ENCODE measurements around the gene ARL8A. TPM values are rescaled to one million over a fixed set of nuclear protein-coding genes. Genes with fewer than 3 reads are reported as not detected.
"Not testable (repeated sequence)": the region's sequence is repeated elsewhere in the genome, so short reads cannot be mapped to it uniquely, and the experiment has no call there.

Gene ARL8A
- total and polyA plus RNA-seq, 5 donors, result 32.0 to 75.3 (median 64.5) TPM

GRCh38 chr1:202146279-202146678 is 1.7 kb upstream of the ARL8A start:
- ATAC-seq (no peak), DNase-seq (no peak)
- Histone ChIP-seq H3K9me3 (ENCODE audit: control insufficient read depth, low read length) (no peaks in the 10 kb centered on the region), H3K4me1 (ENCODE audit: control insufficient read depth, insufficient read depth, low read length) (peaks cover 4% of the 10 kb centered on the region), H3K27ac (ENCODE audit: low read length) (no peak overlapping the region), H3K4me3 (ENCODE audit: low read length) (no peak overlapping the region), H3K27me3 (ENCODE audit: control insufficient read depth, insufficient read depth) (no peaks in the 10 kb centered on the region)
- intact Hi-C loops (cut with DNase I), result no loop called here
- WGBS, result 94% methylated on average over 5 of the region's 5 CpGs

- intact Hi-C loops (cut with DNase I); H3K27me3 ChIP-seq (ENCODE audit: control insufficient read depth, insufficient read depth); H3K27ac ChIP-seq (ENCODE audit: low read length); ATAC-seq; DNase-seq; H3K4me1 ChIP-seq (ENCODE audit: control insufficient read depth, insufficient read depth, low read length); H3K4me3 ChIP-seq (ENCODE audit: low read length); H3K9me3 ChIP-seq (ENCODE audit: control insufficient read depth, low read length): not testable (repeated sequence)
- WGBS, result 95% methylated on average over 8 of the region's 8 CpGs
Observed at GRCh38 chr1:202145744-202146140, 1.2 kb upstream of the ARL8A start.

- WGBS, result 7% methylated on average over 13 of the region's 13 CpGs
- Histone ChIP-seq H3K4me1 (ENCODE audit: control insufficient read depth, insufficient read depth, low read length) (peaks cover 4% of the 10 kb centered on the region), H3K27ac (ENCODE audit: low read length) (peak overlapping the region; percentile 81), H3K9me3 (ENCODE audit: control insufficient read depth, low read length) (no peaks in the 10 kb centered on the region), H3K27me3 (ENCODE audit: control insufficient read depth, insufficient read depth) (no peaks in the 10 kb centered on the region), H3K4me3 (ENCODE audit: low read length) (peak overlapping the region; percentile 90)
- peak; percentile 2 to 4 for ATAC-seq
- intact Hi-C loops (cut with DNase I), result no loop called here
- DNase-seq, result no peak
Observed at GRCh38 chr1:202145068-202145743, 669 bp upstream of the ARL8A start.

- Histone ChIP-seq H3K4me3 (ENCODE audit: low read length) (peak overlapping the region; percentile 90), H3K27ac (ENCODE audit: low read length) (peak overlapping the region; percentile 81), H3K4me1 (ENCODE audit: control insufficient read depth, insufficient read depth, low read length) (peaks cover 4% of the 10 kb centered on the region), H3K27me3 (ENCODE audit: control insufficient read depth, insufficient read depth) (no peaks in the 10 kb centered on the region), H3K9me3 (ENCODE audit: control insufficient read depth, low read length) (no peaks in the 10 kb centered on the region)
- under 1% methylated on average over 57 of the region's 58 CpGs for WGBS
- intact Hi-C loops (cut with DNase I), result no loop called here
- ATAC-seq (peak; percentile 54 to 62), DNase-seq (peak; percentile 59 to 87 (median 80))
Observed at GRCh38 chr1:202143768-202144401, 652 bp downstream of the ARL8A start.

- H3K4me1 ChIP-seq (ENCODE audit: control insufficient read depth, insufficient read depth, low read length), result peaks cover 4% of the 10 kb centered on the region
- 11% methylated on average over 17 of the region's 17 CpGs for WGBS
- intact Hi-C loops (cut with DNase I), result no loop called here
- no peaks in the 10 kb centered on the region for H3K9me3 ChIP-seq (ENCODE audit: control insufficient read depth, low read length)
- no peaks in the 10 kb centered on the region for H3K27me3 ChIP-seq (ENCODE audit: control insufficient read depth, insufficient read depth)
- H3K4me3 ChIP-seq (ENCODE audit: low read length), result peak overlapping the region; percentile 90
- peak; percentile 40 to 55 for ATAC-seq
- DNase-seq, result peak; percentile 54 to 79 (median 73)
- H3K27ac ChIP-seq (ENCODE audit: low read length), result peak overlapping the region; percentile 81
Observed at GRCh38 chr1:202143011-202143767, 1.3 kb downstream of the ARL8A start.

GRCh38 chr1:202141468-202141867 is 3.1 kb downstream of the ARL8A start:
- not testable (repeated sequence) for H3K27ac ChIP-seq (ENCODE audit: low read length); H3K4me1 ChIP-seq (ENCODE audit: control insufficient read depth, insufficient read depth, low read length)

GRCh38 chr1:202140833-202141232 is 3.7 kb downstream of the ARL8A start:
- peaks cover 4% of the 10 kb centered on the region for H3K4me1 ChIP-seq (ENCODE audit: control insufficient read depth, insufficient read depth, low read length)
- WGBS, result 79% methylated on average over 4 of the region's 4 CpGs
- DNase-seq (peak in 1 of 3 donors; percentile 25), ATAC-seq (no peak)
- H3K4me3 ChIP-seq (ENCODE audit: low read length), result no peak overlapping the region
- no peaks in the 10 kb centered on the region for H3K27me3 ChIP-seq (ENCODE audit: control insufficient read depth, insufficient read depth)
- H3K27ac ChIP-seq (ENCODE audit: low read length), result no peak overlapping the region
- no peaks in the 10 kb centered on the region for H3K9me3 ChIP-seq (ENCODE audit: control insufficient read depth, low read length)
- intact Hi-C loops (cut with DNase I), result no loop called here

More at GRCh38 chr1:202141468-202141867, 3.1 kb downstream of the ARL8A start:
- peak in 1 of 3 donors; percentile 21 for DNase-seq
- ATAC-seq; intact Hi-C loops (cut with DNase I); H3K27me3 ChIP-seq (ENCODE audit: control insufficient read depth, insufficient read depth); H3K4me3 ChIP-seq (ENCODE audit: low read length); H3K9me3 ChIP-seq (ENCODE audit: control insufficient read depth, low read length): not testable (repeated sequence)
- 92% methylated on average over 3 of the region's 3 CpGs for WGBS

- peak; percentile 43 to 49 for ATAC-seq
- peaks cover 9% of the 10 kb centered on the region for H3K4me1 ChIP-seq (ENCODE audit: control insufficient read depth, insufficient read depth, low read length)
- 33% methylated on average over 15 of the region's 15 CpGs for WGBS
- intact Hi-C loops (cut with DNase I), result loop anchor here in 2 of 4 donors (5.0 kb wide), 1 partner anchor 128 kb away; no protein-coding TSS in a partner anchor
- peak; percentile 42 to 71 (median 71) for DNase-seq
- H3K27ac ChIP-seq (ENCODE audit: low read length), result no peak overlapping the region
- no peaks in the 10 kb centered on the region for H3K9me3 ChIP-seq (ENCODE audit: control insufficient read depth, low read length)
- H3K4me3 ChIP-seq (ENCODE audit: low read length), result no peak overlapping the region
- H3K27me3 ChIP-seq (ENCODE audit: control insufficient read depth, insufficient read depth), result no peaks in the 10 kb centered on the region
Observed at GRCh38 chr1:202135221-202135721, 9.3 kb downstream of the ARL8A start.

- DNase-seq (peak in 1 of 3 donors; percentile 33), ATAC-seq (no peak)
- Histone ChIP-seq H3K27me3 (ENCODE audit: control insufficient read depth, insufficient read depth) (no peaks in the 10 kb centered on the region), H3K9me3 (ENCODE audit: control insufficient read depth, low read length) (no peaks in the 10 kb centered on the region), H3K4me3 (ENCODE audit: low read length) (no peak overlapping the region), H3K27ac (ENCODE audit: low read length) (no peak overlapping the region), H3K4me1 (ENCODE audit: control insufficient read depth, insufficient read depth, low read length) (peaks cover 9% of the 10 kb centered on the region)
- intact Hi-C loops (cut with DNase I), result loop anchor here in 2 of 4 donors (5.0 kb wide), 1 partner anchor 127 kb away; no protein-coding TSS in a partner anchor
- 85% methylated on average over 13 of the region's 13 CpGs for WGBS
Observed at GRCh38 chr1:202134645-202135172, 9.8 kb downstream of the ARL8A start.

GRCh38 chr1:202133989-202134388 is 10.5 kb downstream of the ARL8A start:
- no peaks in the 10 kb centered on the region for H3K27me3 ChIP-seq (ENCODE audit: control insufficient read depth, insufficient read depth)
- no peak for ATAC-seq
- no peak overlapping the region for H3K4me3 ChIP-seq (ENCODE audit: low read length)
- H3K4me1 ChIP-seq (ENCODE audit: control insufficient read depth, insufficient read depth, low read length), result peaks cover 9% of the 10 kb centered on the region
- H3K27ac ChIP-seq (ENCODE audit: low read length), result no peak overlapping the region
- DNase-seq, result peak in 1 of 3 donors; percentile 36
- intact Hi-C loops (cut with DNase I), result no loop called here
- WGBS, result 91% methylated on average over 5 of the region's 5 CpGs
- no peaks in the 10 kb centered on the region for H3K9me3 ChIP-seq (ENCODE audit: control insufficient read depth, low read length)
